ENCODE data around the gene OR1E2. TPM values are rescaled to one million over a fixed set of nuclear protein-coding genes. Genes with fewer than 3 reads are reported as not detected.
"Not testable (repeated sequence)": the region's sequence is repeated elsewhere in the genome, so short reads cannot be mapped to it uniquely, and the experiment has no call there.

Gene OR1E2
- total RNA-seq, 2 donors from 2014 or later = not detected

DNA sequence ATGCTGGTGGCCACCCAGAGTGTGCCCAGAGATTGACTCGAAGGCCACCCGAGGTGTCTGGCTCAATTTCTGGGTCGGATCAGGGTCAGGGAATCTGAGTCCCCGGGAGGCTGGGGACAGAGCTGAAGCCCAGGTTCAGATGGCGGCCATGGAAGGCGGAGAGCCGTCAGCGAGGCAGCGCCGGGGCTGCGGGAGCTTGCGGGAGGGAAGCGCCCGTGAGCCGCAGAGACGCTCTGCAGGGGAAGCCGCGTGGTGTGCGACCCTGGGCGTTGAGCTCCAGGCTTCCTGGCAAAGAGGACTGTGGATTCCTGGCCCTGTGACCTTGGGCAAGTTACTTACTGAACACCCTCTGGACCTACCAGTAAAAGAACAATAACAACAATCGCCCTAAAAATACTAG lies 38.5 kb upstream of the OR1E2 start:
- H3K36me3 ChIP-seq (ENCODE audit: control insufficient read depth, insufficient read depth, low read length) = no peaks in the 10 kb centered on the region
- no peaks in the 10 kb centered on the region for H3K4me1 ChIP-seq (ENCODE audit: control insufficient read depth, insufficient read depth, low read length)
- no peak overlapping the region for H3K9ac ChIP-seq (ENCODE audit: extremely low read depth, low read length, poor library complexity, severe bottlenecking)
- no peak for DNase-seq
- Mint-ChIP-seq H3K4me3 (no peak overlapping the region), H3K4me1 (no peaks in the 10 kb centered on the region), H3K27ac (no peak overlapping the region), H3K27me3 (ENCODE audit: insufficient read depth) (no peaks in the 10 kb centered on the region), H3K36me3 (ENCODE audit: low read depth) (no peaks in the 10 kb centered on the region), H3K9me3 (no peaks in the 10 kb centered on the region)
- no peaks in the 10 kb centered on the region for H3K27me3 ChIP-seq (ENCODE audit: control insufficient read depth, insufficient read depth, low read length, poor library complexity, severe bottlenecking)
- H3K4me3 ChIP-seq (ENCODE audit: low read length) = no peak overlapping the region
- WGBS, 2 experiments (ENCODE audit: insufficient coverage in 1 of 2, insufficient read length in 1 of 2) = 90 to 95% methylated on average over 18 to 21 of the region's 21 CpGs
- no peaks in the 10 kb centered on the region for H3K9me3 ChIP-seq (ENCODE audit: control insufficient read depth, low read length)
- no peak overlapping the region for H3K27ac ChIP-seq (ENCODE audit: low read depth, low read length)
- TF ChIP-seq CTCF (conservative IDR thresholded peaks at IDR 0.05) = no peak

- Histone ChIP-seq H3K9me3 (ENCODE audit: control insufficient read depth, low read length) (no peaks in the 10 kb centered on the region), H3K9ac (ENCODE audit: extremely low read depth, low read length, poor library complexity, severe bottlenecking) (no peak within 1 kb of the TSS), H3K27ac (ENCODE audit: low read depth, low read length) (no peak within 1 kb of the TSS), H3K4me3 (ENCODE audit: low read length) (no peak within 1 kb of the TSS), H3K27me3 (ENCODE audit: control insufficient read depth, insufficient read depth, low read length, poor library complexity, severe bottlenecking) (no peaks in the 10 kb centered on the region), H3K36me3 (ENCODE audit: control insufficient read depth, insufficient read depth, low read length) (no peaks in the 10 kb centered on the region), H3K4me1 (ENCODE audit: control insufficient read depth, insufficient read depth, low read length) (no peaks in the 10 kb centered on the region)
- Mint-ChIP-seq H3K27me3 (ENCODE audit: insufficient read depth) (no peaks in the 10 kb centered on the region), H3K9me3 (no peaks in the 10 kb centered on the region), H3K4me3 (no peak within 1 kb of the TSS), H3K4me1 (no peaks in the 10 kb centered on the region), H3K27ac (no peak within 1 kb of the TSS), H3K36me3 (ENCODE audit: low read depth) (no peaks in the 10 kb centered on the region)
- no peak for DNase-seq
- TF ChIP-seq CTCF (conservative IDR thresholded peaks at IDR 0.05) = no peak
- 94 to 100% methylated on average over 27 to 38 of the region's 38 CpGs for WGBS, 2 experiments (ENCODE audit: insufficient coverage in 1 of 2, insufficient read length in 1 of 2)
Measured at GRCh38 chr17:3471599-3471998, 38.0 kb upstream of the OR1E2 start, which contains the start of gene SPATA22. Gene SPATA22, minus strand, starts transcription at chr17:3471819. Its CDS starts 2,494 bp downstream, at chr17:3469325.

DNA sequence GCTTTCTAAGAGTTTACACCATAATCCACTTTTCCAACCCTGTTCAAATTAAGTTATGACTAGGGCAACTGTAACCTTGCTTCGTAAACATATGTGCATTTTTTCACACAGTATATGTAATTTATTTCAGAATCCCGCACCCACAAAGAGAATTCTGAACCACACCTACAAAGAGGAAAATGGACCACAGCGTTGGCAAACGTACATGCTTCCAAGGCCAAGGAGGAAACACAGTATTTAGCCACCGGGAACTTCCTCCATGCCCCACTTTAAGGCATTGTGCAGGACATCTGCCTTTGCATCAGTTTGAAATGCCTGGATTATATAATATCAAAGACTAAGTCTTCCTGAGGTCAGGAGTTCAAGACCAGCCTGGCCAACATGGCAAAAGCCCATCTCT lies 35.9 kb upstream of the OR1E2 start:
- H3K27ac ChIP-seq (ENCODE audit: low read depth, low read length) = no peak overlapping the region
- no peaks in the 10 kb centered on the region for H3K4me1 ChIP-seq (ENCODE audit: control insufficient read depth, insufficient read depth, low read length)
- no peaks in the 10 kb centered on the region for H3K4me1 Mint-ChIP-seq
- no peak overlapping the region for H3K9ac ChIP-seq (ENCODE audit: extremely low read depth, low read length, poor library complexity, severe bottlenecking)
- H3K4me3 Mint-ChIP-seq = no peak overlapping the region
- H3K9me3 Mint-ChIP-seq = peaks cover 4% of the 10 kb centered on the region
- H3K36me3 Mint-ChIP-seq (ENCODE audit: low read depth) = no peaks in the 10 kb centered on the region
- WGBS, 2 experiments (ENCODE audit: insufficient coverage in 1 of 2, insufficient read length in 1 of 2) = 70 to 74% methylated on average over 4 to 5 of the region's 5 CpGs
- no peaks in the 10 kb centered on the region for H3K36me3 ChIP-seq (ENCODE audit: control insufficient read depth, insufficient read depth, low read length)
- no peak for TF ChIP-seq CTCF (conservative IDR thresholded peaks at IDR 0.05)
- H3K9me3 ChIP-seq (ENCODE audit: control insufficient read depth, low read length) = no peaks in the 10 kb centered on the region
- H3K27me3 ChIP-seq (ENCODE audit: control insufficient read depth, insufficient read depth, low read length, poor library complexity, severe bottlenecking) = no peaks in the 10 kb centered on the region
- no peaks in the 10 kb centered on the region for H3K27me3 Mint-ChIP-seq (ENCODE audit: insufficient read depth)
- H3K27ac Mint-ChIP-seq = no peak overlapping the region
- no peak for DNase-seq
- no peak overlapping the region for H3K4me3 ChIP-seq (ENCODE audit: low read length)

DNA sequence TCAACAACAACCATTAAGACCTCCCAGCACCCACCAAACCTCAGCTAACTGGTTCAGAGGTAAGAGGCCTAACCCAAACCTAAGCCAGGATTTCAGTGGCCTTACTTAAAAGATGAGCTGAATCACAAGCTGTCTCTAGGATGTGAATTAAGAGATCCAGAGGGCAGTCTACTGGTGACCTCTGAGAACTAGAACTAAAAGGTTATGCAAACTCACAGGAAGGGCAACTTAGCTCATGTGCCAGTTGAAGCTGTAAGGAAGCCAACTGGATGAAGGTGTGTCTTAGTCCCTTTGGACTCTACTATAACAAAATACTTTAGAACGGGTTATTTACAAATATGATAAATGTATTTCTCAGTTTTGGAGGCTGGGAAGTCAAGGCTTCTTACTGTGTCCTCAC lies 32.7 kb upstream of the OR1E2 start:
- WGBS, 2 experiments (ENCODE audit: insufficient coverage in 1 of 2, insufficient read length in 1 of 2) = no CpG with 5 or more reads among the region's 1 CpG
- H3K27me3 Mint-ChIP-seq (ENCODE audit: insufficient read depth); H3K9ac ChIP-seq (ENCODE audit: extremely low read depth, low read length, poor library complexity, severe bottlenecking); H3K36me3 ChIP-seq (ENCODE audit: control insufficient read depth, insufficient read depth, low read length); H3K4me1 Mint-ChIP-seq; H3K27ac Mint-ChIP-seq; H3K27me3 ChIP-seq (ENCODE audit: control insufficient read depth, insufficient read depth, low read length, poor library complexity, severe bottlenecking); H3K9me3 ChIP-seq (ENCODE audit: control insufficient read depth, low read length); H3K4me3 ChIP-seq (ENCODE audit: low read length); DNase-seq; H3K36me3 Mint-ChIP-seq (ENCODE audit: low read depth); H3K4me3 Mint-ChIP-seq; H3K27ac ChIP-seq (ENCODE audit: low read depth, low read length); H3K4me1 ChIP-seq (ENCODE audit: control insufficient read depth, insufficient read depth, low read length): not testable (repeated sequence)
- peaks cover 11% of the 10 kb centered on the region for H3K9me3 Mint-ChIP-seq
